AG20443 (cell line): ENCODE data around the gene FAM50A.
A peak's percentile ranks its signal among the peaks of the same experiment; 100 is the strongest.

Source experiments
- DNase-seq: peaks from one replicate; pipeline ENCODE4 v3.0.0; 2012; ENCODE audit warnings: low spot score, mixed read lengths

FAM50A gene

GRCh38 chrX:154466036-154466435 lies 22.1 kb downstream of the FAM50A start:
- DNase-seq = no peak

- DNase-seq = no peak
Measured at GRCh38 chrX:154466907-154467306, 23.0 kb downstream of the FAM50A start.

GRCh38 chrX:154467556-154467955 lies 23.6 kb downstream of the FAM50A start:
- DNase-seq = no peak

- no peak for DNase-seq
Measured at GRCh38 chrX:154468217-154468616, 24.3 kb downstream of the FAM50A start.

- DNase-seq = no peak
Measured at GRCh38 chrX:154469114-154469513, 25.2 kb downstream of the FAM50A start.

- DNase-seq = no peak
Measured at GRCh38 chrX:154469880-154470279, 25.9 kb downstream of the FAM50A start.

GRCh38 chrX:154470434-154470833 lies 26.5 kb downstream of the FAM50A start:
- no peak for DNase-seq

GRCh38 chrX:154470914-154471568 lies 27.1 kb downstream of the FAM50A start:
- DNase-seq = no peak

GRCh38 chrX:154471839-154472684 lies 28.1 kb downstream of the FAM50A start:
- no peak for DNase-seq

- no peak for DNase-seq
Measured at GRCh38 chrX:154472685-154473632, 29.0 kb downstream of the FAM50A start.

GRCh38 chrX:154473683-154474082 lies 29.7 kb downstream of the FAM50A start:
- DNase-seq = no peak

GRCh38 chrX:154476821-154477220 lies 32.9 kb downstream of the FAM50A start:
- no peak for DNase-seq

- DNase-seq = no peak
Measured at GRCh38 chrX:154477891-154478477, 34.0 kb downstream of the FAM50A start.

- DNase-seq = peak; percentile 95
Measured at GRCh38 chrX:154478728-154479622, 35.0 kb downstream of the FAM50A start, which contains the start of gene LAGE3. Gene LAGE3 (minus strand): TSS chrX:154479281. CDS start chrX:154478915, 366 bp downstream.

- DNase-seq = no peak
Measured at GRCh38 chrX:154481195-154481594, 37.3 kb downstream of the FAM50A start.

- no peak for DNase-seq
Measured at GRCh38 chrX:154481911-154482601, 38.1 kb downstream of the FAM50A start.

- no peak for DNase-seq
Measured at GRCh38 chrX:154482786-154483185, 38.8 kb downstream of the FAM50A start.

- no peak for DNase-seq
Measured at GRCh38 chrX:154483325-154483724, 39.4 kb downstream of the FAM50A start.

- no peak for DNase-seq
Measured at GRCh38 chrX:154484255-154485149, 40.6 kb downstream of the FAM50A start.
